Measurements from ENCODE around the gene CUZD1. TPM values are rescaled to one million over a fixed set of nuclear protein-coding genes. Genes with fewer than 3 reads are reported as not detected.

CUZD1 gene
- polyA plus RNA-seq, 1 donor from 2014 or later = not detected

DNA sequence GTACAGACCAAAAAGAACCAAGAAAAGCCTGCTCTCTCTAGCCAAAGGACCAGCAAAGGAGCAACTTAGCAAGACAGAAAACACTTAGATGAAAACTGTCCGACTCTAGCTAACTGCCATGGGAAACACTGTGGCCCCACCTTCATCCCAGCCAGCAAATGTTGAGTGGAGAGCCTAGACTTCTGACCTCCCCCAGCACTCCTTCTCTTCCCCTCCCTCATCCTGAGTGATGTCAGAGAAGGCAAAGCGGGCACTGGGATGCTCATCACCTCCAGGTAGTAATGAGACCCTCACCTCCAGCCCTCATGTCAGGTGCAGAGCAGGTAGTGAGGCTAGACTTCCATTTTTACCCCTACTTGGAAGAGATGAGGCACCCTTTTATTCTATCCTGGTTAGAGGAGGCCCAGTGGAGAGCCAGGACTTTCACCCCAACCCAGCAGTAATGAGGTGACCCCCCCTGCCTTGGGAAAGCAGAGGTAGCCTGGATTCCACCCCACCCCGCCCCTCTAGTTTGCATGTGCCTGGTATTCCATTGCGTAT lies 16.9 kb downstream of the CUZD1 start:
- no peak overlapping the region for H3K4me3 ChIP-seq (ENCODE audit: low read length)
- TF ChIP-seq, protein P1, sequence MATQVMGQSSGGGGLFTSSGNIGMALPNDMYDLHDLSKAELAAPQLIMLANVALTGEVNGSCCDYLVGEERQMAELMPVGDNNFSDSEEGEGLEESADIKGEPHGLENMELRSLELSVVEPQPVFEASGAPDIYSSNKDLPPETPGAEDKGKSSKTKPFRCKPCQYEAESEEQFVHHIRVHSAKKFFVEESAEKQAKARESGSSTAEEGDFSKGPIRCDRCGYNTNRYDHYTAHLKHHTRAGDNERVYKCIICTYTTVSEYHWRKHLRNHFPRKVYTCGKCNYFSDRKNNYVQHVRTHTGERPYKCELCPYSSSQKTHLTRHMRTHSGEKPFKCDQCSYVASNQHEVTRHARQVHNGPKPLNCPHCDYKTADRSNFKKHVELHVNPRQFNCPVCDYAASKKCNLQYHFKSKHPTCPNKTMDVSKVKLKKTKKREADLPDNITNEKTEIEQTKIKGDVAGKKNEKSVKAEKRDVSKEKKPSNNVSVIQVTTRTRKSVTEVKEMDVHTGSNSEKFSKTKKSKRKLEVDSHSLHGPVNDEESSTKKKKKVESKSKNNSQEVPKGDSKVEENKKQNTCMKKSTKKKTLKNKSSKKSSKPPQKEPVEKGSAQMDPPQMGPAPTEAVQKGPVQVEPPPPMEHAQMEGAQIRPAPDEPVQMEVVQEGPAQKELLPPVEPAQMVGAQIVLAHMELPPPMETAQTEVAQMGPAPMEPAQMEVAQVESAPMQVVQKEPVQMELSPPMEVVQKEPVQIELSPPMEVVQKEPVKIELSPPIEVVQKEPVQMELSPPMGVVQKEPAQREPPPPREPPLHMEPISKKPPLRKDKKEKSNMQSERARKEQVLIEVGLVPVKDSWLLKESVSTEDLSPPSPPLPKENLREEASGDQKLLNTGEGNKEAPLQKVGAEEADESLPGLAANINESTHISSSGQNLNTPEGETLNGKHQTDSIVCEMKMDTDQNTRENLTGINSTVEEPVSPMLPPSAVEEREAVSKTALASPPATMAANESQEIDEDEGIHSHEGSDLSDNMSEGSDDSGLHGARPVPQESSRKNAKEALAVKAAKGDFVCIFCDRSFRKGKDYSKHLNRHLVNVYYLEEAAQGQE (IDR thresholded peaks at IDR 0.05; ENCODE audit: borderline replicate concordance) = no peak
- TF ChIP-seq TAF1 (IDR thresholded peaks at IDR 0.05; ENCODE audit: low read depth) = no peak
- TF ChIP-seq EZH2 (IDR thresholded peaks at IDR 0.05; ENCODE audit: borderline replicate concordance, insufficient read depth, low read length, poor library complexity, severe bottlenecking) = no peak
- no peak for TF ChIP-seq SMC3 (conservative IDR thresholded peaks at IDR 0.05; ENCODE audit: poor library complexity)
- TF ChIP-seq EP300 (conservative IDR thresholded peaks at IDR 0.05; ENCODE audit: poor library complexity, severe bottlenecking) = no peak
- TF ChIP-seq RAD21 (conservative IDR thresholded peaks at IDR 0.05) = no peak
- TF ChIP-seq, protein P2, sequence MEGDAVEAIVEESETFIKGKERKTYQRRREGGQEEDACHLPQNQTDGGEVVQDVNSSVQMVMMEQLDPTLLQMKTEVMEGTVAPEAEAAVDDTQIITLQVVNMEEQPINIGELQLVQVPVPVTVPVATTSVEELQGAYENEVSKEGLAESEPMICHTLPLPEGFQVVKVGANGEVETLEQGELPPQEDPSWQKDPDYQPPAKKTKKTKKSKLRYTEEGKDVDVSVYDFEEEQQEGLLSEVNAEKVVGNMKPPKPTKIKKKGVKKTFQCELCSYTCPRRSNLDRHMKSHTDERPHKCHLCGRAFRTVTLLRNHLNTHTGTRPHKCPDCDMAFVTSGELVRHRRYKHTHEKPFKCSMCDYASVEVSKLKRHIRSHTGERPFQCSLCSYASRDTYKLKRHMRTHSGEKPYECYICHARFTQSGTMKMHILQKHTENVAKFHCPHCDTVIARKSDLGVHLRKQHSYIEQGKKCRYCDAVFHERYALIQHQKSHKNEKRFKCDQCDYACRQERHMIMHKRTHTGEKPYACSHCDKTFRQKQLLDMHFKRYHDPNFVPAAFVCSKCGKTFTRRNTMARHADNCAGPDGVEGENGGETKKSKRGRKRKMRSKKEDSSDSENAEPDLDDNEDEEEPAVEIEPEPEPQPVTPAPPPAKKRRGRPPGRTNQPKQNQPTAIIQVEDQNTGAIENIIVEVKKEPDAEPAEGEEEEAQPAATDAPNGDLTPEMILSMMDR (IDR thresholded peaks at IDR 0.05; ENCODE audit: poor library complexity, severe bottlenecking) = no peak
- TF ChIP-seq POLR2AphosphoS5 (IDR thresholded peaks at IDR 0.05) = no peak
- no peak for TF ChIP-seq MXI1 (conservative IDR thresholded peaks at IDR 0.05; ENCODE audit: poor library complexity, severe bottlenecking)
- no peaks in the 10 kb centered on the region for H3K9me3 ChIP-seq (ENCODE audit: low read length)
- no peaks in the 10 kb centered on the region for H3K79me2 ChIP-seq (replicated peaks; ENCODE audit: insufficient read depth, low read length)
- H2AFZ ChIP-seq (ENCODE audit: low read depth, low read length) = no peak overlapping the region
- H3K27me3 ChIP-seq (ENCODE audit: insufficient read depth, low read depth, low read length) = no peaks in the 10 kb centered on the region
- H3K27ac ChIP-seq (ENCODE audit: low read length) = no peak overlapping the region
- no peak overlapping the region for H3K4me2 ChIP-seq (ENCODE audit: low read length)
- no peak overlapping the region for H3K9ac ChIP-seq (ENCODE audit: low read length)
- no peaks in the 10 kb centered on the region for H4K20me1 ChIP-seq (ENCODE audit: insufficient read depth)
- H3F3A ChIP-seq (ENCODE audit: insufficient read depth, low read length, poor library complexity, severe bottlenecking) = no peaks in the 10 kb centered on the region
- no peaks in the 10 kb centered on the region for H3K9me2 ChIP-seq (ENCODE audit: insufficient read depth, low read length)
- H3K36me3 ChIP-seq (ENCODE audit: insufficient read depth, low read length) = no peaks in the 10 kb centered on the region

DNA sequence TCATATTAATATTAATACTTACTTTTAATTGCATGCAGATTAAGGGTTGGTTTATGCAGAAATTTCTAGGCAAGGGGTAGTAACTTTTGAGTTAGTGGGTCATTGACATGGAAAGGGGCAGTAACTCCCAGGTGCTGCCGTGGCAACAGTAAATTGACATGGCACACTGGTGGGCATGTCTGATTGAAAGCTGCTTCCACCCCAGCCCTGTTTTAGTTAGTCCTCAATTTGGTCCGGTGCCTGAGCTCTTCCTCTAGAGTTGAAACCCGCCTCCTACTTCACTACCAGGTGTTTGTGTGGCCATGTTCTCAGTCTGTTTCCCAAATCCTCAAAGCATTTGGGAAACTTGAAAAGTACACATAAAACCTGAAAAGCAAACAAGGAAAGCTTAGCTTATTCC lies 18.4 kb downstream of the CUZD1 start:
- Histone ChIP-seq H3K27me3 (ENCODE audit: insufficient read depth, low read depth, low read length) (no peaks in the 10 kb centered on the region), H3F3A (ENCODE audit: insufficient read depth, low read length, poor library complexity, severe bottlenecking) (no peaks in the 10 kb centered on the region), H2AFZ (ENCODE audit: low read depth, low read length) (no peak overlapping the region), H3K4me3 (ENCODE audit: low read length) (no peak overlapping the region), H3K36me3 (ENCODE audit: insufficient read depth, low read length) (no peaks in the 10 kb centered on the region), H3K9ac (ENCODE audit: low read length) (no peak overlapping the region), H3K79me2 (replicated peaks; ENCODE audit: insufficient read depth, low read length) (no peaks in the 10 kb centered on the region), H3K4me2 (ENCODE audit: low read length) (no peak overlapping the region), H3K27ac (ENCODE audit: low read length) (no peak overlapping the region), H4K20me1 (ENCODE audit: insufficient read depth) (no peaks in the 10 kb centered on the region), H3K9me2 (ENCODE audit: insufficient read depth, low read length) (no peaks in the 10 kb centered on the region), H3K9me3 (ENCODE audit: low read length) (no peaks in the 10 kb centered on the region)
- TF ChIP-seq EP300 (conservative IDR thresholded peaks at IDR 0.05; ENCODE audit: poor library complexity, severe bottlenecking) (no peak), POLR2AphosphoS5 (IDR thresholded peaks at IDR 0.05) (no peak), RAD21 (conservative IDR thresholded peaks at IDR 0.05) (no peak)
- TF ChIP-seq, protein P1 (IDR thresholded peaks at IDR 0.05; ENCODE audit: borderline replicate concordance) = no peak
- TF ChIP-seq, protein P2 (IDR thresholded peaks at IDR 0.05; ENCODE audit: poor library complexity, severe bottlenecking) = no peak

All from neural cell (in vitro differentiated cells).